GM10266 (cell line): ENCODE data around the gene UBE2QL1.

ENCODE experiments used
- DNase-seq: peaks from one replicate; pipeline ENCODE4 v3.0.0; 2012; ENCODE audit errors: extremely low spot score
- CTCF ChIP-seq: IDR thresholded peaks from 2 replicates; pipeline ENCODE4 v1.5.1; 2012; ENCODE audit warnings: mild to moderate bottlenecking, low read depth; ENCODE audit not compliant: control insufficient read depth, insufficient read depth; ENCODE audit errors: missing control alignments

The UBE2QL1 gene

GRCh38 chr5:6484899-6485298 is 36.2 kb downstream of the UBE2QL1 start:
- no peak for DNase-seq
- TF ChIP-seq CTCF: no peak

GRCh38 chr5:6485441-6485840 is 36.8 kb downstream of the UBE2QL1 start:
- no peak for DNase-seq
- no peak for TF ChIP-seq CTCF

- no peak for TF ChIP-seq CTCF
- no peak for DNase-seq
These were observed 37.4 kb downstream of the UBE2QL1 start for GRCh38 chr5:6486074-6486473.

GRCh38 chr5:6487081-6487480 is 38.4 kb downstream of the UBE2QL1 start:
- TF ChIP-seq CTCF: no peak
- DNase-seq: no peak

- no peak for DNase-seq
- no peak for TF ChIP-seq CTCF
These were observed 39.4 kb downstream of the UBE2QL1 start for GRCh38 chr5:6488021-6488420.

- no peak for TF ChIP-seq CTCF
- DNase-seq: no peak
These were observed 41.1 kb downstream of the UBE2QL1 start for GRCh38 chr5:6489643-6490185.

- TF ChIP-seq CTCF: no peak
These were observed 41.6 kb downstream of the UBE2QL1 start for GRCh38 chr5:6490246-6490645.

More at GRCh38 chr5:6490246-6490645, 41.6 kb downstream of the UBE2QL1 start:
- no peak for DNase-seq
